Mammary epithelial cell (primary cell): ENCODE measurements around the gene AIFM1.

Experiments used
- EZH2 ChIP-seq: IDR thresholded peaks from 2 replicates; pipeline ENCODE4 v1.6.1; 2012; ENCODE audit warnings: low read length, inconsistent platforms, borderline replicate concordance
- TF ChIP-seq, protein P1 (sequence below), 2 donors: IDR thresholded peaks in 1 of 2; conservative IDR thresholded peaks in 1 of 2; 2 replicates each; pipeline ENCODE4 v1.5.1; 2011 to 2012; ENCODE audit warnings: inconsistent platforms in 2 of 2, low read length in 2 of 2, mild to moderate bottlenecking in 2 of 2, control low read depth in 1 of 2, low read depth in 1 of 2; ENCODE audit not compliant: insufficient read depth in 1 of 2; ENCODE audit errors: extremely low read depth in 1 of 2

DNA sequence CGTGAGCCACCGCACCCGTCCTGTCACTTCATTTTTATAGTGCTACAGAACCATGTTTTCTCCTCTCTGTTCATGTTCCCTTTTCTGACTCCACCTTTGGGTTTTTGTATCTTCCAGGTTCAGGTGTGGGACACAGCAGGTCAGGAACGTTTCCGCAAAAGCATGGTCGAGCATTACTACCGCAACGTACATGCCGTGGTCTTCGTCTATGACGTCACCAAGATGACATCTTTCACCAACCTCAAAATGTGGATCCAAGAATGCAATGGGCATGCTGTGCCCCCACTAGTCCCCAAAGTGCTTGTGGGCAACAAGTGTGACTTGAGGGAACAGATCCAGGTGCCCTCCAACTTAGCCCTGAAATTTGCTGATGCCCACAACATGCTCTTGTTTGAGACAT, 18.5 kb upstream of the AIFM1 start:
- TF ChIP-seq, protein P1, sequence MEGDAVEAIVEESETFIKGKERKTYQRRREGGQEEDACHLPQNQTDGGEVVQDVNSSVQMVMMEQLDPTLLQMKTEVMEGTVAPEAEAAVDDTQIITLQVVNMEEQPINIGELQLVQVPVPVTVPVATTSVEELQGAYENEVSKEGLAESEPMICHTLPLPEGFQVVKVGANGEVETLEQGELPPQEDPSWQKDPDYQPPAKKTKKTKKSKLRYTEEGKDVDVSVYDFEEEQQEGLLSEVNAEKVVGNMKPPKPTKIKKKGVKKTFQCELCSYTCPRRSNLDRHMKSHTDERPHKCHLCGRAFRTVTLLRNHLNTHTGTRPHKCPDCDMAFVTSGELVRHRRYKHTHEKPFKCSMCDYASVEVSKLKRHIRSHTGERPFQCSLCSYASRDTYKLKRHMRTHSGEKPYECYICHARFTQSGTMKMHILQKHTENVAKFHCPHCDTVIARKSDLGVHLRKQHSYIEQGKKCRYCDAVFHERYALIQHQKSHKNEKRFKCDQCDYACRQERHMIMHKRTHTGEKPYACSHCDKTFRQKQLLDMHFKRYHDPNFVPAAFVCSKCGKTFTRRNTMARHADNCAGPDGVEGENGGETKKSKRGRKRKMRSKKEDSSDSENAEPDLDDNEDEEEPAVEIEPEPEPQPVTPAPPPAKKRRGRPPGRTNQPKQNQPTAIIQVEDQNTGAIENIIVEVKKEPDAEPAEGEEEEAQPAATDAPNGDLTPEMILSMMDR (conservative IDR thresholded peaks at IDR 0.05 in 1 of 2, IDR thresholded peaks at IDR 0.05 in 1 of 2; ENCODE audit: extremely low read depth in 1 of 2, insufficient read depth in 1 of 2, low read depth in 1 of 2, low read length in 2 of 2) = no peak
- no peak for TF ChIP-seq EZH2
